ENCODE data around the gene KATNB1.

Gene KATNB1

DNA sequence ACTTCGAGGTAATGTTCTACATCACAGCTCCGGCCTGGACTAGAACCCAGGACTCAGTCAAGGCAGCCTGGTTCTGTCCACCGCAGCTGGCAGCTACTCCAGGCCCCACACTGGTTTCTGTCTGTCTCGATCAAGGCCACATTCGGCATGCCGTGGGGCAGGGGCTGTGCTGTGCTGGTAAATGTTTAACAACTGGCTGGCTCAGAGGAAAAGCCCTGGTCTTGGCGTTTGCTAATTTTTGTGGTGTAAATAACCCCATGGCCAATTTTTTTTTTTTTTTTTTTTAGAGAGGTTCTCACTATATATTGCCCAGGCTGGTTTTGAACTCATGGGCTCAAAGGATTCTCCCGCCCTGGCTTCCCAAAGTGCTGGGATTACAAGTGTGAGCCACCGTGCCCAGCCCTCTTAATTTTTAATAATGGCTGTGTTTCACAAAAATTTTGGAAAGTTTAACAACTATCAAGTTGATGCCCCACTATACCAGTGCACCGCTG lies 41.3 kb upstream of the KATNB1 start:
- Histone ChIP-seq H3K36me3 (ENCODE audit: control insufficient read depth in 1 of 2, insufficient read depth in 2 of 2, low read length in 2 of 2) (no peaks in the 10 kb centered on the region), H3K4me3 (ENCODE audit: low read depth in 1 of 2, low read length in 2 of 2) (peak overlapping the region in 1 of 2 donors; percentile 33), H3K27ac (ENCODE audit: low read length) (no peak overlapping the region), H3K4me1 (ENCODE audit: control insufficient read depth in 1 of 2, insufficient read depth in 2 of 2, low read length in 2 of 2) (peaks cover 0 to 5% of the 10 kb centered on the region in 2 donors), H3K27me3 (ENCODE audit: low read depth, low read length) (no peaks in the 10 kb centered on the region), H3K9me3 (ENCODE audit: control insufficient read depth in 1 of 2, low read length in 2 of 2) (no peaks in the 10 kb centered on the region)

GRCh38 chr16:57694725-57695679 lies 40.6 kb upstream of the KATNB1 start, which contains the start of gene DRC7:
DRC7 (plus strand) TSS chr16:57694806; CDS start chr16:57697950, 3,144 bp downstream.
- no peaks in the 10 kb centered on the region for H3K27me3 ChIP-seq (ENCODE audit: low read depth, low read length)
- peak within 1 kb of the TSS; percentile 21 to 33 for H3K4me3 ChIP-seq (ENCODE audit: low read depth in 1 of 2, low read length in 2 of 2)
- H3K9me3 ChIP-seq (ENCODE audit: control insufficient read depth in 1 of 2, low read length in 2 of 2), result no peaks in the 10 kb centered on the region
- no peak within 1 kb of the TSS for H3K27ac ChIP-seq (ENCODE audit: low read length)
- H3K4me1 ChIP-seq (ENCODE audit: control insufficient read depth in 1 of 2, insufficient read depth in 2 of 2, low read length in 2 of 2), result peaks cover 0 to 5% of the 10 kb centered on the region in 2 donors
- H3K36me3 ChIP-seq (ENCODE audit: control insufficient read depth in 1 of 2, insufficient read depth in 2 of 2, low read length in 2 of 2), result no peaks in the 10 kb centered on the region

GRCh38 chr16:57695680-57696069 lies 39.9 kb upstream of the KATNB1 start:
- H3K36me3 ChIP-seq (ENCODE audit: control insufficient read depth in 1 of 2, insufficient read depth in 2 of 2, low read length in 2 of 2), result no peaks in the 10 kb centered on the region
- no peak overlapping the region for H3K4me3 ChIP-seq (ENCODE audit: low read depth in 1 of 2, low read length in 2 of 2)
- H3K9me3 ChIP-seq (ENCODE audit: control insufficient read depth in 1 of 2, low read length in 2 of 2), result no peaks in the 10 kb centered on the region
- H3K4me1 ChIP-seq (ENCODE audit: control insufficient read depth in 1 of 2, insufficient read depth in 2 of 2, low read length in 2 of 2), result peaks cover 0 to 5% of the 10 kb centered on the region in 2 donors
- H3K27me3 ChIP-seq (ENCODE audit: low read depth, low read length), result no peaks in the 10 kb centered on the region
- no peak overlapping the region for H3K27ac ChIP-seq (ENCODE audit: low read length)

DNA sequence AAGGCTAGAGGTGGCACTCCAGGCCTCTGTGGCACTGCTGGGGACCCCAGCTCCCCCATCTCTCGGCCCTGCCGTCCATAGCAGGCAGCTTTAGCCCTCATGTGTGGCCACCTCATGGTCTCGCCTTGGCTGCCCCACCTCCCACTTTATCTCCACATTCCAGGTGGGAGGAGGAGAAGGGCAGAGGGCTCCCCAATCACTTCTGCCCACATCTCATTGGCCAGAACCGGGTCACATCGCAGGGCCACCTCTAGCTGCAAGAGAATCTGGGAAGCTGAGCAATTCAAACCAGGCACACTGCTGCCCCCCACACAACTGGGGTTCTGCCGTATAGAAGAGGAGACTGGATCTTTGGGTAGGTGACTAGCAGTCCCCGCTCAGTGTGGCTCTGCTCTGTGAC lies 39.3 kb upstream of the KATNB1 start:
- H3K4me1 ChIP-seq (ENCODE audit: control insufficient read depth in 1 of 2, insufficient read depth in 2 of 2, low read length in 2 of 2), result peaks cover 0 to under 1% of the 10 kb centered on the region in 2 donors
- no peaks in the 10 kb centered on the region for H3K9me3 ChIP-seq (ENCODE audit: control insufficient read depth in 1 of 2, low read length in 2 of 2)
- no peaks in the 10 kb centered on the region for H3K36me3 ChIP-seq (ENCODE audit: control insufficient read depth in 1 of 2, insufficient read depth in 2 of 2, low read length in 2 of 2)
- no peak overlapping the region for H3K4me3 ChIP-seq (ENCODE audit: low read depth in 1 of 2, low read length in 2 of 2)
- H3K27ac ChIP-seq (ENCODE audit: low read length), result no peak overlapping the region
- no peaks in the 10 kb centered on the region for H3K27me3 ChIP-seq (ENCODE audit: low read depth, low read length)

DNA sequence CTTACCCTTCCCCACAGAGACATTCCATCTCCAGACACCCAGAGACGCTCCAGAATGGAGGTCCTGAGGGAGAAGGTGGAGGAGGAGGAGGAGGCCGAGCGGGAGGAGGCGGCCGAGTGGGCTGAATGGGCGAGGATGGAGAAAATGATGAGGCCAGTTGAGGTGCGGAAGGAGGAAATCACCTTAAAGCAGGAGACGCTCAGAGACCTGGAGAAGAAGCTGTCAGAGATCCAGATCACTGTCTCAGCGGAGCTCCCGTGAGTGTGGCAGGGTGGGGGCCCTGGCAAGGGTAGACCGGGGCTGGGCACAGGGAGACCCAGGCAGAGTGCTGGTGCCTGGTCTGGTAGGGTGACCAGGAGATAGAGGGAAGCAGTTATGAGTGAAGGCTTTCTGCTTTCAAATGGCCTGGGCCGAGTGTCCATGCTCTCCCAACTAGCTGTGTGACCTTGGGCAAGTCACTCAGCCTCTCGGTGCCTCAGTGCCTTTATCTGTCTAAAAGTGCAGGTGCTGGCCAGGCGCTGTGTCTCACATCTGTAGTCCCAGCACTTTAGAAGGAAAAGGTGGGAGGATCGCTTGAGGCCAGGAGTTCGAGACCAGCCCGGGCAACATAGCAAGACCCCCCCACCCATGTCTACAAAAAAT lies 37.6 kb upstream of the KATNB1 start:
- Histone ChIP-seq H3K4me1 (ENCODE audit: control insufficient read depth in 1 of 2, insufficient read depth in 2 of 2, low read length in 2 of 2) (no peaks in the 10 kb centered on the region), H3K9me3 (ENCODE audit: control insufficient read depth in 1 of 2, low read length in 2 of 2) (no peaks in the 10 kb centered on the region), H3K36me3 (ENCODE audit: control insufficient read depth in 1 of 2, insufficient read depth in 2 of 2, low read length in 2 of 2) (no peaks in the 10 kb centered on the region)

DNA sequence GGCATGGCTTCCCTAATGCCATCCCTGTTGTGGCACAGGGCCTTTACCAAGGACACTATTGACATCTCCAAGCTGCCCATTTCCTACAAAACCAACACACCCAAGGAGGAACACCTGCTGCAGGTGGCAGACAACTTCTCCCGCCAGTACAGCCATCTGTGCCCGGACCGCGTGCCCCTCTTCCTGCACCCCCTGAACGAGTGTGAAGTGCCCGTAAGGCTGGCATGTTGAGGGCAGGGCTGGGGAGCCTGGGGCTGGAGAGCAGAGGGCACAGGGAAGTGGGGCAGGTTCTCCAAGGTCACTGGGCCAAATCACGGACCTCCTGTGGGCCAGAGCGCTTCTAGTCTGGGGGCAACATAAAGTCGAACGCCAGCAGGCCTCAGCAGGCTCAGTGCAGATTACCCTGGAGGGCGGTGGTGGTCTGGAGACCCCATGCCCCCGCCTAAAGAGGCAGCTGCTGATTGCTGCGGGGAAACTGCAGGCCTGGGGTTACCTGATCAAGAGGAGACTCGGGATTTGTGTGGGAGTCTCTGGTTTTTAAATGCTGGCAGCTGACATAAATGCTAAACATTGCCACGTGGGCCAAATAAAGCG lies 36.7 kb upstream of the KATNB1 start:
- Histone ChIP-seq H3K4me1 (ENCODE audit: control insufficient read depth in 1 of 2, insufficient read depth in 2 of 2, low read length in 2 of 2) (no peaks in the 10 kb centered on the region), H3K9me3 (ENCODE audit: control insufficient read depth in 1 of 2, low read length in 2 of 2) (no peaks in the 10 kb centered on the region), H3K27me3 (ENCODE audit: low read depth, low read length) (no peaks in the 10 kb centered on the region), H3K4me3 (ENCODE audit: low read depth in 1 of 2, low read length in 2 of 2) (no peak overlapping the region), H3K36me3 (ENCODE audit: control insufficient read depth in 1 of 2, insufficient read depth in 2 of 2, low read length in 2 of 2) (no peaks in the 10 kb centered on the region), H3K27ac (ENCODE audit: low read length) (no peak overlapping the region)

More for the DNA sequence above, 37.6 kb upstream of the KATNB1 start:
- Histone ChIP-seq H3K4me3 (ENCODE audit: low read depth in 1 of 2, low read length in 2 of 2) (no peak overlapping the region), H3K27me3 (ENCODE audit: low read depth, low read length) (no peaks in the 10 kb centered on the region), H3K27ac (ENCODE audit: low read length) (no peak overlapping the region)

- H3K27ac ChIP-seq (ENCODE audit: low read length), result no peak overlapping the region
- no peaks in the 10 kb centered on the region for H3K27me3 ChIP-seq (ENCODE audit: low read depth, low read length)
- H3K4me1 ChIP-seq (ENCODE audit: control insufficient read depth in 1 of 2, insufficient read depth in 2 of 2, low read length in 2 of 2), result no peaks in the 10 kb centered on the region
- no peak overlapping the region for H3K4me3 ChIP-seq (ENCODE audit: low read depth in 1 of 2, low read length in 2 of 2)
- H3K9me3 ChIP-seq (ENCODE audit: control insufficient read depth in 1 of 2, low read length in 2 of 2), result no peaks in the 10 kb centered on the region
- no peaks in the 10 kb centered on the region for H3K36me3 ChIP-seq (ENCODE audit: control insufficient read depth in 1 of 2, insufficient read depth in 2 of 2, low read length in 2 of 2)
Observed at GRCh38 chr16:57699481-57699880, 36.1 kb upstream of the KATNB1 start.

DNA sequence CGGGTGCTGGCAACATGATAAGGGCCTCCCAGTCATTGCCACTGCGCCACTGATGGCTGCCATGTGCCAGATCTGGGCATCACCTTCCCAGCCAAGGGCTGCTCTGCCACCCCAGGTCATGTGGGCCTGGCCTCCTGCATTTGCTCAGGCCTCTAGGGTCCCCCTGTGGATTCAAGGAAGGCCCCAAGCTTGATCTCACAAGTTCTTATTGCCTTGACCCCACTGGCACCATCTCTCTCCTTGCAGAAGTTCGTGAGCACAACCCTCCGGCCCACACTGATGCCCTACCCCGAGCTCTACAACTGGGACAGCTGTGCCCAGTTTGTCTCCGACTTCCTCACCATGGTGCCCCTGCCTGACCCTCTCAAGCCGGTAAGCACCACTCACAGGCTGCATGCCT lies 35.7 kb upstream of the KATNB1 start:
- H3K27me3 ChIP-seq (ENCODE audit: low read depth, low read length), result no peaks in the 10 kb centered on the region
- H3K4me3 ChIP-seq (ENCODE audit: low read depth in 1 of 2, low read length in 2 of 2), result no peak overlapping the region
- no peaks in the 10 kb centered on the region for H3K9me3 ChIP-seq (ENCODE audit: control insufficient read depth in 1 of 2, low read length in 2 of 2)
- no peak overlapping the region for H3K27ac ChIP-seq (ENCODE audit: low read length)
- H3K36me3 ChIP-seq (ENCODE audit: control insufficient read depth in 1 of 2, insufficient read depth in 2 of 2, low read length in 2 of 2), result no peaks in the 10 kb centered on the region
- H3K4me1 ChIP-seq (ENCODE audit: control insufficient read depth in 1 of 2, insufficient read depth in 2 of 2, low read length in 2 of 2), result no peaks in the 10 kb centered on the region

DNA sequence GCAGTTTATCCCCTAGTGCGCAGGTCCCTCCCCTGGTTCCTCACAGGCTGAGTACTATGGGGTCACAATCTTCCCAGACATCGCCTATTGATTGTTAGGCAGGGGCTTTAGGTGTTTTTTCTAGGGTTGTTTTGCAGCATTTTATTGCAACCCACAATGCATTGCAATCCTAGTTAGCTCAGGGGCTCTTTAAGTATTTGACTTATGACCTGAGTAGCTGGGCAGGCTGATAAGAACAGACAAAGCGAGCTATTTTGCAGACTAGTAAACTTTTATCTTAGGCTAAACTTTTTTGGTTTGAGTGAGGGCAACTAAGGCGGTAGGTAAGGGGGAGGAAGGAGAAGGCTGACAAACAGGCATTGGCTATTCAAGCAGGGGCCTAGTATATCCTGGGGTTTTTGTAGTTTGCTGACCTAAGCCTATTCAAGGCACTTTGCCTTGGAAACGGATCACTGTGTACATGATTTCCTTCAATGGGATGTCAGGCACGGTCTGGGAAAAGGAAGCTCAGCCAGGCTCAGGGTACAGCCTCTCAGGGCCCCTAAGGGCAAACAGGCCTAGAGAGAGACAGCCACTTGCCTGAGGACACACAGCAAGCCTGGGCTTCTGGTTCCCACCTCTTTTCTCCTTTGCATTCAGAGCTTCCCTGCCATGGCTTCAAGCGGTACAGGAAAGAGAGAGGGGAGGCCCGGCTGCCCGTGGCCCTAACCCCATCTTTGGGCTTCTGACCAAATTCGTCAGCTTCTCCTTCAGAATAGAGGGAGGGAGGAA lies 34.6 kb upstream of the KATNB1 start:
- no peaks in the 10 kb centered on the region for H3K9me3 ChIP-seq (ENCODE audit: control insufficient read depth in 1 of 2, low read length in 2 of 2)
- H3K27ac ChIP-seq (ENCODE audit: low read length), result no peak overlapping the region
- no peaks in the 10 kb centered on the region for H3K27me3 ChIP-seq (ENCODE audit: low read depth, low read length)
- no peaks in the 10 kb centered on the region for H3K4me1 ChIP-seq (ENCODE audit: control insufficient read depth in 1 of 2, insufficient read depth in 2 of 2, low read length in 2 of 2)
- no peaks in the 10 kb centered on the region for H3K36me3 ChIP-seq (ENCODE audit: control insufficient read depth in 1 of 2, insufficient read depth in 2 of 2, low read length in 2 of 2)
- no peak overlapping the region for H3K4me3 ChIP-seq (ENCODE audit: low read depth in 1 of 2, low read length in 2 of 2)

GRCh38 chr16:57701759-57702371 lies 33.7 kb upstream of the KATNB1 start:
- Histone ChIP-seq H3K4me1 (ENCODE audit: control insufficient read depth in 1 of 2, insufficient read depth in 2 of 2, low read length in 2 of 2) (no peaks in the 10 kb centered on the region), H3K4me3 (ENCODE audit: low read depth in 1 of 2, low read length in 2 of 2) (no peak overlapping the region), H3K9me3 (ENCODE audit: control insufficient read depth in 1 of 2, low read length in 2 of 2) (no peaks in the 10 kb centered on the region), H3K27ac (ENCODE audit: low read length) (no peak overlapping the region), H3K36me3 (ENCODE audit: control insufficient read depth in 1 of 2, insufficient read depth in 2 of 2, low read length in 2 of 2) (no peaks in the 10 kb centered on the region), H3K27me3 (ENCODE audit: low read depth, low read length) (no peaks in the 10 kb centered on the region)

All from muscle layer of duodenum (tissue), 2 donors.